Vagina (tissue), 2 donors: Measurements from ENCODE around the gene C9orf50.

ENCODE experiments used
- CTCF ChIP-seq, 3 experiments: fragments of 450-650 bp in 2 of 3; fragments of 200-600 bp in 1 of 3; sonication (generic) in 1 of 3; IDR thresholded peaks; one replicate each; pipeline ENCODE4 v1.5.1; 2017 to 2019; ENCODE audit warnings: antibody characterized with exemption in 3 of 3, mild to moderate bottlenecking in 2 of 3, moderate library complexity in 2 of 3
- POLR2AphosphoS5 ChIP-seq, 2 donors: sonication (generic); formaldehyde crosslinking; IDR thresholded peaks; one replicate each; pipeline ENCODE4 v1.9.0; 2017; ENCODE audit warnings: antibody characterized with exemption in 2 of 2, mild to moderate bottlenecking in 2 of 2, low read depth in 1 of 2; ENCODE audit not compliant: insufficient read depth in 1 of 2

GRCh38 chr9:129640086-129640870 lies 19.4 kb upstream of the C9orf50 start:
- TF ChIP-seq POLR2AphosphoS5 (IDR thresholded peaks at IDR 0.05; ENCODE audit: insufficient read depth in 1 of 2, low read depth in 1 of 2) (peak in 1 of 2 donors; percentile 5), CTCF (IDR thresholded peaks at IDR 0.05) (no peak)
